Esophagus squamous epithelium (tissue), 5 donors: ENCODE results near the gene SEC61A1. TPM values are rescaled to one million over a fixed set of nuclear protein-coding genes. Genes with fewer than 3 reads are reported as not detected.

Experiments used
- DNase-seq: peaks from one replicate; lab custom pipeline; 2025; lab: John Stamatoyannopoulos, UW
- H3K27ac ChIP-seq, 4 donors: fragments of 200-600 bp; sonication (generic); one replicate each; pipeline ENCODE4 v1.5.1; 2016 to 2019; ENCODE audit warnings: mild to moderate bottlenecking in 1 of 4
- H3K27me3 ChIP-seq, 4 donors: fragments of 200-600 bp; sonication (generic); 1 replicate in 3 of 4; 2 replicates in 1 of 4; pipeline versions ENCODE4 v1.5.1 to v1.6.0; 2017 to 2021; ENCODE audit warnings: antibody characterized with exemption in 1 of 4
- H3K36me3 ChIP-seq, 3 donors: fragments of 200-600 bp; sonication (generic); one replicate each; pipeline ENCODE4 v1.5.1; 2016 to 2019
- H3K4me1 ChIP-seq, 3 donors: fragments of 200-600 bp; sonication (generic); one replicate each; pipeline ENCODE4 v1.5.1; 2017 to 2019
- H3K4me3 ChIP-seq, 4 donors: fragments of 200-600 bp; sonication (generic); 1 replicate in 3 of 4; 2 replicates in 1 of 4; pipeline ENCODE4 v1.5.1; 2016 to 2019; ENCODE audit warnings: mild to moderate bottlenecking in 2 of 4, moderate library complexity in 1 of 4
- H3K9me3 ChIP-seq, 3 donors: fragments of 200-600 bp; sonication (generic); one replicate each; pipeline ENCODE4 v1.5.1; 2016 to 2019
- CTCF ChIP-seq, 6 experiments: fragments of 450-650 bp in 4 of 6; fragments of 200-600 bp in 2 of 6; sonication (generic) in 2 of 6; IDR thresholded peaks; one replicate each; pipeline ENCODE4 v1.5.1; 2016 to 2019; ENCODE audit warnings: antibody characterized with exemption in 6 of 6, mild to moderate bottlenecking in 4 of 6, moderate library complexity in 4 of 6
- POLR2A ChIP-seq, 4 donors: fragments of 450-650 bp; IDR thresholded peaks; one replicate each; pipeline ENCODE4 v1.6.1; 2017; ENCODE audit warnings: antibody characterized with exemption in 4 of 4, mild to moderate bottlenecking in 4 of 4, moderate library complexity in 3 of 4
- WGBS, 2 donors: methylation state at CpG; one replicate each; pipeline ENCODE4 v1.1.5; 2018; 5-methylcytosine and 5-hydroxymethylcytosine counted together
- intact Hi-C: fragments of 100-400 bp; cut with DNase I; formaldehyde crosslinking; loops from one replicate; pipeline ENCODE4 v1.15.0; 2022
- total RNA-seq, 4 donors: library from RNA; depleted of rRNA; stranded (reverse); fragments of >200 nt; gene quantifications; one replicate each; pipeline ENCODE4 v1.1.0, GENCODE V29; 2016
- donor health status: DM: yes; HTN: yes; CAD: no.

The SEC61A1 gene
- total RNA-seq, 4 donors from 2014 or later = 99.9 to 183 (median 124) TPM

- Histone ChIP-seq H3K9me3 (peaks cover 0 to 4% (median 0%) of the 10 kb centered on the region in 3 donors), H3K4me3 (no peak overlapping the region), H3K36me3 (peaks cover 0 to 68% (median 0%) of the 10 kb centered on the region in 3 donors), H3K4me1 (peaks cover 0 to 11% (median 0%) of the 10 kb centered on the region in 3 donors), H3K27ac (no peak overlapping the region), H3K27me3 (no peaks in the 10 kb centered on the region)
- intact Hi-C loops = no loop called here
- no peak for DNase-seq
- no peak for TF ChIP-seq CTCF (IDR thresholded peaks at IDR 0.05)
- no peak for TF ChIP-seq POLR2A (IDR thresholded peaks at IDR 0.05)
- 100% methylated on average over 1 of the region's 1 CpG for WGBS, 2 donors
These were observed 36.9 kb downstream of the SEC61A1 start for GRCh38 chr3:128089135-128089534.

- no peak overlapping the region for H3K27ac ChIP-seq
- H3K4me1 ChIP-seq = peaks cover 0 to 15% (median 6%) of the 10 kb centered on the region in 3 donors
- intact Hi-C loops = loop anchor here (10.0 kb wide), 1 partner anchor 403 kb away; the partner anchor contains the start of gene GATA2
- H3K4me3 ChIP-seq = no peak overlapping the region
- 83 to 84% methylated on average over 1 to 2 of the region's 2 CpGs for WGBS, 2 donors
- TF ChIP-seq POLR2A (IDR thresholded peaks at IDR 0.05) = no peak
- TF ChIP-seq CTCF (IDR thresholded peaks at IDR 0.05) = no peak
- H3K9me3 ChIP-seq = peaks cover 0 to 4% (median 0%) of the 10 kb centered on the region in 3 donors
- no peak for DNase-seq
- peaks cover 0 to 59% (median 0%) of the 10 kb centered on the region in 3 donors for H3K36me3 ChIP-seq
- H3K27me3 ChIP-seq = no peaks in the 10 kb centered on the region
These were observed 39.3 kb downstream of the SEC61A1 start for GRCh38 chr3:128091586-128091985.

- H3K27ac ChIP-seq = peak overlapping the region in 3 of 4 donors; percentile 21 to 25 (median 21)
- no peak for DNase-seq
- intact Hi-C loops = loop anchor here (10.0 kb wide), 1 partner anchor 400 kb away; the partner anchor contains the start of gene GATA2
- no peaks in the 10 kb centered on the region for H3K9me3 ChIP-seq
- no peaks in the 10 kb centered on the region for H3K27me3 ChIP-seq
- H3K4me1 ChIP-seq = peaks cover 0 to 15% (median 6%) of the 10 kb centered on the region in 3 donors
- peaks cover 0 to 73% (median 12%) of the 10 kb centered on the region in 3 donors for H3K36me3 ChIP-seq
- 56 to 70% methylated on average over 5 to 12 of the region's 13 CpGs for WGBS, 2 donors
- TF ChIP-seq CTCF (IDR thresholded peaks at IDR 0.05) = no peak
- no peak for TF ChIP-seq POLR2A (IDR thresholded peaks at IDR 0.05)
- H3K4me3 ChIP-seq = no peak overlapping the region
These were observed 42.3 kb downstream of the SEC61A1 start for GRCh38 chr3:128094295-128095151.

GRCh38 chr3:128095222-128095703 is 43.0 kb downstream of the SEC61A1 start:
- WGBS, 2 donors = 51 to 81% methylated on average over 5 to 6 of the region's 6 CpGs
- no peak for DNase-seq
- Histone ChIP-seq H3K27ac (peak overlapping the region in 2 of 4 donors; percentile 21 to 25), H3K27me3 (no peaks in the 10 kb centered on the region), H3K9me3 (no peaks in the 10 kb centered on the region), H3K4me1 (peaks cover 0 to 15% (median 6%) of the 10 kb centered on the region in 3 donors), H3K4me3 (no peak overlapping the region), H3K36me3 (peaks cover 0 to 80% (median 14%) of the 10 kb centered on the region in 3 donors)
- TF ChIP-seq POLR2A (IDR thresholded peaks at IDR 0.05) = no peak
- peak; percentile 39 to 95 (median 84) for TF ChIP-seq CTCF (IDR thresholded peaks at IDR 0.05)
- intact Hi-C loops = loop anchor here (10.0 kb wide), 1 partner anchor 400 kb away; the partner anchor contains the start of gene GATA2
